ENCODE measurements around the gene NID1. TPM values are rescaled to one million over a fixed set of nuclear protein-coding genes. Genes with fewer than 3 reads are reported as not detected.

Gene NID1
- total and polyA plus RNA-seq, 9 of the 15 experiments (the other 6 are each of a cell fraction or from before 2014, with no cell fraction given) = 0.22 TPM; not detected in 8

GRCh38 chr1:236044341-236044740 is 20.5 kb downstream of the NID1 start:
- Histone ChIP-seq H3K4me3 (no peak overlapping the region), H3K9me1 (ENCODE audit: control insufficient read depth, insufficient read depth, low read length) (no peaks in the 10 kb centered on the region), H3K79me2 (ENCODE audit: control insufficient read depth, insufficient read depth, low read length) (no peaks in the 10 kb centered on the region), H3K27me3 (ENCODE audit: control insufficient read depth in 2 of 2, insufficient read depth in 2 of 2, low read length in 2 of 2) (peaks cover 15 to 40% of the 10 kb centered on the region in 2 experiments; a peak in 4 of 5 replicates), H3K4me2 (ENCODE audit: insufficient read depth, low read length) (no peak overlapping the region), H4K20me1 (replicated peaks; ENCODE audit: control insufficient read depth, insufficient read depth, low read length) (no peaks in the 10 kb centered on the region; the same call in 1 of the 2 replicates), H3K27ac (ENCODE audit: extremely low read depth, low read depth, low read length) (no peak overlapping the region), H3K9me3 (replicated peaks; ENCODE audit: control insufficient read depth, insufficient read depth, low read depth, low read length) (no peaks in the 10 kb centered on the region), H2AFZ (ENCODE audit: low read depth, low read length) (no peak overlapping the region), H3K4me1 (replicated peaks in 1 of 2; ENCODE audit: control insufficient read depth in 2 of 2, insufficient read depth in 2 of 2, low read length in 2 of 2) (no peaks in the 10 kb centered on the region), H3K9ac (ENCODE audit: insufficient read depth in 1 of 2, low read depth in 2 of 2, low read length in 2 of 2) (no peak overlapping the region), H3K36me3 (ENCODE audit: control insufficient read depth, insufficient read depth, low read length) (no peaks in the 10 kb centered on the region)
- intact Hi-C loops (cut with micrococcal nuclease) = no loop called here
- 2% methylated on average over 3 of the region's 3 CpGs for WGBS (ENCODE audit: insufficient coverage, low coverage, missing lambda C conversion rate)
- DNase-seq (ENCODE audit: extremely low read depth in 1 of 4, low spot score in 3 of 4) = no peak
- no TSS peak for BruUV-seq (replicated peaks)
- ChIA-PET POLR2A (no interaction called here), CTCF (ENCODE audit: low intra/inter-chr PET ratio) (no interaction called here)
- ATAC-seq = no peak
- in situ Hi-C loops (cut with MboI) = no loop called here
- FAIRE-seq = no peak
- TF ChIP-seq, protein P1, sequence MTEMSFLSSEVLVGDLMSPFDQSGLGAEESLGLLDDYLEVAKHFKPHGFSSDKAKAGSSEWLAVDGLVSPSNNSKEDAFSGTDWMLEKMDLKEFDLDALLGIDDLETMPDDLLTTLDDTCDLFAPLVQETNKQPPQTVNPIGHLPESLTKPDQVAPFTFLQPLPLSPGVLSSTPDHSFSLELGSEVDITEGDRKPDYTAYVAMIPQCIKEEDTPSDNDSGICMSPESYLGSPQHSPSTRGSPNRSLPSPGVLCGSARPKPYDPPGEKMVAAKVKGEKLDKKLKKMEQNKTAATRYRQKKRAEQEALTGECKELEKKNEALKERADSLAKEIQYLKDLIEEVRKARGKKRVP (CRISPR knock-in tag; IDR thresholded peaks at IDR 0.05) = no peak
- TF ChIP-seq EZH2 (IDR thresholded peaks at IDR 0.05; ENCODE audit: borderline replicate concordance, low read depth, low read length) = no peak
- TF ChIP-seq CBFB (CRISPR knock-in tag; IDR thresholded peaks at IDR 0.05) = no peak
- TF ChIP-seq XRCC5 (IDR thresholded peaks at IDR 0.05; ENCODE audit: low read depth, low read length) = no peak
- no peak for TF ChIP-seq NUFIP1 (IDR thresholded peaks at IDR 0.05; ENCODE audit: partially characterized antibody)
- TF ChIP-seq ZNF232 (CRISPR knock-in tag; IDR thresholded peaks at IDR 0.05) = no peak
- TF ChIP-seq, protein P2, sequence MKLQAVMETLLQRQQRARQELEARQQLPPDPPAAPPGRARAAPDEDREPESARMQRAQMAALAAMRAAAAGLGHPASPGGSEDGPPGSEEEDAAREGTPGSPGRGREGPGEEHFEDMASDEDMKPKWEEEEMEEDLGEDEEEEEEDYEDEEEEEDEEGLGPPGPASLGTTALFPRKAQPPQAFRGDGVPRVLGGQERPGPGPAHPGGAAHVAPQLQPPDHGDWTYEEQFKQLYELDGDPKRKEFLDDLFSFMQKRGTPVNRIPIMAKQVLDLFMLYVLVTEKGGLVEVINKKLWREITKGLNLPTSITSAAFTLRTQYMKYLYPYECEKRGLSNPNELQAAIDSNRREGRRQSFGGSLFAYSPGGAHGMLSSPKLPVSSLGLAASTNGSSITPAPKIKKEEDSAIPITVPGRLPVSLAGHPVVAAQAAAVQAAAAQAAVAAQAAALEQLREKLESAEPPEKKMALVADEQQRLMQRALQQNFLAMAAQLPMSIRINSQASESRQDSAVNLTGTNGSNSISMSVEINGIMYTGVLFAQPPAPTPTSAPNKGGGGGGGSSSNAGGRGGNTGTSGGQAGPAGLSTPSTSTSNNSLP (IDR thresholded peaks at IDR 0.05; ENCODE audit: borderline replicate concordance, low read depth, low read length) = no peak
- no peak for TF ChIP-seq RAD51 (IDR thresholded peaks at IDR 0.05; ENCODE audit: borderline replicate concordance, low read depth)
- TF ChIP-seq ZNF316 (IDR thresholded peaks at IDR 0.05) = no peak
- TF ChIP-seq CREB3 (tag; conservative IDR thresholded peaks at IDR 0.05; ENCODE audit: low read depth) = no peak
- TF ChIP-seq, protein P3, sequence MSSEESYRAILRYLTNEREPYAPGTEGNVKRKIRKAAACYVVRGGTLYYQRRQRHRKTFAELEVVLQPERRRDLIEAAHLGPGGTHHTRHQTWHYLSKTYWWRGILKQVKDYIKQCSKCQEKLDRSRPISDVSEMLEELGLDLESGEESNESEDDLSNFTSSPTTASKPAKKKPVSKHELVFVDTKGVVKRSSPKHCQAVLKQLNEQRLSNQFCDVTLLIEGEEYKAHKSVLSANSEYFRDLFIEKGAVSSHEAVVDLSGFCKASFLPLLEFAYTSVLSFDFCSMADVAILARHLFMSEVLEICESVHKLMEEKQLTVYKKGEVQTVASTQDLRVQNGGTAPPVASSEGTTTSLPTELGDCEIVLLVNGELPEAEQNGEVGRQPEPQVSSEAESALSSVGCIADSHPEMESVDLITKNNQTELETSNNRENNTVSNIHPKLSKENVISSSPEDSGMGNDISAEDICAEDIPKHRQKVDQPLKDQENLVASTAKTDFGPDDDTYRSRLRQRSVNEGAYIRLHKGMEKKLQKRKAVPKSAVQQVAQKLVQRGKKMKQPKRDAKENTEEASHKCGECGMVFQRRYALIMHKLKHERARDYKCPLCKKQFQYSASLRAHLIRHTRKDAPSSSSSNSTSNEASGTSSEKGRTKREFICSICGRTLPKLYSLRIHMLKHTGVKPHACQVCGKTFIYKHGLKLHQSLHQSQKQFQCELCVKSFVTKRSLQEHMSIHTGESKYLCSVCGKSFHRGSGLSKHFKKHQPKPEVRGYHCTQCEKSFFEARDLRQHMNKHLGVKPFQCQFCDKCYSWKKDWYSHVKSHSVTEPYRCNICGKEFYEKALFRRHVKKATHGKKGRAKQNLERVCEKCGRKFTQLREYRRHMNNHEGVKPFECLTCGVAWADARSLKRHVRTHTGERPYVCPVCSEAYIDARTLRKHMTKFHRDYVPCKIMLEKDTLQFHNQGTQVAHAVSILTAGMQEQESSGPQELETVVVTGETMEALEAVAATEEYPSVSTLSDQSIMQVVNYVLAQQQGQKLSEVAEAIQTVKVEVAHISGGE (CRISPR knock-in tag; IDR thresholded peaks at IDR 0.05) = no peak
- no peak for TF ChIP-seq L3MBTL2 (IDR thresholded peaks at IDR 0.05)
- TF ChIP-seq ZNF217 (CRISPR knock-in tag; IDR thresholded peaks at IDR 0.05) = no peak
- TF ChIP-seq CHD1 (IDR thresholded peaks at IDR 0.05; ENCODE audit: low read length) = no peak
- no peak for TF ChIP-seq ZNF41 (CRISPR knock-in tag; conservative IDR thresholded peaks at IDR 0.05)

All from K562 (cell line).